EH (cell line): ENCODE results near the gene TACC2.

ENCODE experiments used
- DNase-seq: peaks from one replicate; pipeline ENCODE4 v3.0.0-alpha.2; 2015; ENCODE audit warnings: low read depth

Gene TACC2

GRCh38 chr10:122121059-122121458 lies 132.1 kb downstream of the TACC2 start:
- DNase-seq, result no peak

- DNase-seq, result no peak
Observed at GRCh38 chr10:122122493-122122892, 133.5 kb downstream of the TACC2 start.

DNA sequence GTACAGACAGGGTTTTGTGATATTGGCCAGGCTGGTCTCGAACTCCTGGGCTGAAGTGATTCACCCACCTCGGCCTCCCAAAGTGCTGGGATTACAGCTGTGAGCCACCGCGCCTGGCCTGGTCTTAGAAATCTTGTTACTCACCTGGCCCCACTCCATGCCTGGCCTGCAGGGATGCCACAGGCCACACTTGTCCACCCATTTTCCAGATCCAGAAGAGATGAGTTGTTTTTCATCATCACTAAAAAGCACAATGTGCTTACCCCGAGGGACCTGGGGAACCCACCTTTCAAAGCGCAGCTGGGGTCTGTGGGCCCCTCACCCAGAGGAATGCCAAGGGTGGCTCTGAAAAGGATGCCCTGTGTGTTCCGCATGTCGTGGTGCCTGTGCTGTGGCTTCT lies 134.2 kb downstream of the TACC2 start:
- DNase-seq, result no peak

DNA sequence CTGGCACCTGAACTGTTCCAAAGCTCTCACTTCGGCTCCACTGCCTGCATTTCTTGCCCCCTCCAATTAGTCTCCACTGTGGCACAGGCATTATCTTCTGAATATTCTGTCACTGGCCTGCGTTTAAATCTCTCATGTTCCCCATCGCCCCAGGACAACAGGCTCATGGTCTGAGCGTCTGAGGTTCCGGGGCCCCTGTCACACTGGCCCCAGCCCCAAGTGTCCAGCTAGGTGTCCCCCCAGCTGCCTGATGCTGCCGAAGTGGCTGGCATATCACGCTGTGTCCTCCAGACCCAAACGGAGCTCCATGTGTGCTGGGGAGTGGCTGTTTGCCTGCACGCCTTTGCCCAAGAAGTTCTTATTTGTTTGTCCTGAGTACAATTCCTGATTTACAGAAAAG lies 135.4 kb downstream of the TACC2 start:
- no peak for DNase-seq

DNA sequence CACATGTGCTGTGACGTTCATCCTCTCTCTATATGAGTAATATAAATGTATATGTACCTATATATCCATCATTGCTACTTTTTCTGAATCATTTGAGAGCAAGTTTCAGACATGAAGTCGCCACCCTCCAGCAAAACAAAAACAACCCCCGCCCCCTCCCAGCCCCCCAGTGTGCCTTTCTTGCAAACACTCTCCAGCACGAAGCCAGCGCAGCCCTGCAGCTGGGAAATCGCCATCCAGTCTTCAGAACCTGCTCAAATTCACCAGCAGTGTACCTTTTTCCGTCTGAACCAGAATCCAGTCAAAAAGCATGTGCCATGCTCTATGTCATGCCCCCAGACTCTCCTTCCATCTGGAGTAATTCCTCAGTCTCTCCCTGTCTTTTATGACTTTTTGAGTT lies 135.8 kb downstream of the TACC2 start:
- DNase-seq, result no peak

GRCh38 chr10:122126763-122127659 lies 138.0 kb downstream of the TACC2 start:
- peak; percentile 97 for DNase-seq

DNA sequence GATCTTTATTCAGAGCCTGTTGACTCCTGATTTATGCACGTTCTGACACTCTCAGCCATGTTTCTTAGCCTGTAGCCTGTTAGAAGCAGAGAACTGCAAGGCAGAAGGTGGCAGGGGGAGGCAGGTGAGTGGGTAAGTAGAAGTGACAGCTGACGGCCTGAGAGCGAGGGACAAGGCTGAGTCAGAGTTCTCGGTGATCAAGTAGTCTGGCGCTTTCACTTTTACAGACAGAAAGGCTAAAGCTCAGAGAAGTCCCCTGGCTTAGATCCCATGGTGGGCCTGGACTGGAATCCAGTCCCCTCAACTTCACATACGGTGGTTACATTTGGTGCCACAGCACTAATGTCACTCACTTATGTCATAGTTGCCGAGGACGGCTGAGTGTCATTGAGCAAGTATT lies 139.0 kb downstream of the TACC2 start:
- DNase-seq, result peak; percentile 53

DNA sequence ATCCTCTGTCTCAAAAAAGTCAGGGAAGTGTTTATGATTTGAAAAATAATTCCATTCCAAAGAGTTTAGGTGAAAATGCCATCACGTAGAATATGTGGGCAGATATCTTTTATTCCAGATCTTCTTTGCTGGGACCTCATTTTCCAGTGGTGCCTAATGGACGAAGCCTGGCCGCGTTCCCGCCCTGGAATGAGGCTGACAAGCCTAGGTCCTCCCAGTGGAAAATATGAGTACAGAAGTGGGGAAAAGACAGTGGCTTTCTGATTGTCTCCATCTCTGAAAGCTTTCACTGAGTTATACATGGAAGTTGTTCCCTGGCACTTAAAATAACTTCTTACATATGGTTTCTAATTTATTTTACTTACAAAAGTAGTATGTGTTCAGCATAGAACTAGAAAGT lies 139.4 kb downstream of the TACC2 start:
- peak; percentile 76 for DNase-seq

DNA sequence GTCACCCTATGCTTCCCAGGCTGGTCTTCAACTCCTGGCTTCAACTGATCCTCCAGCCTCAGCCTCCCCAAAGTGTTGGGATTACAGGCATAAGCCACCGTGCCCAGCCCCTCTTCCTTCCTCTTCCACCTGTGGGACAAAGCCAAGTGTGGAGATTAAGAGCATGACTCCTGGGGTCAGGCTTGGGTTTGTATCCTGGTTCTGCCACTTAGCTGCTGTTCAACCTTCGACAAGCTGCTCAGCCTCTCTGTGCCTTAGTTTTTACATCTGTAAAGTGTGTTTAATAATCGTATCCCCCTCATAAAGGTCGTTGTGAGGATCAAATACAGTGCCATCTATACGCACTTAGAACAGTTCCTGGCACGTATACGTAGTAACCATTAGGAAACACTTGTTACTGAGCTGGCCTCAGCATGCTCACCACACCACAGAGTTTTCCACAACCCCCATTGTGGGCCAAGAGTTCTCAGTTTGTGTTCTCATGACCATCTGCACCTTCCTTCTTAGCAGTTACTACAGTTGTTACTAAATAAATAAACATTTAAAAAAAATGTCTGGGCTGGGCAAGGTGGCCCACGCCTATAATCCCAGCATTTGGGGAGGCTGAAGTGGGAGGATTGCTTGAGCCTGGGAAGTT lies 141.6 kb downstream of the TACC2 start:
- DNase-seq, result no peak

GRCh38 chr10:122132331-122132755 lies 143.4 kb downstream of the TACC2 start:
- DNase-seq, result no peak

GRCh38 chr10:122132882-122133565 lies 144.1 kb downstream of the TACC2 start:
- no peak for DNase-seq

GRCh38 chr10:122135251-122136025 lies 146.5 kb downstream of the TACC2 start:
- no peak for DNase-seq

DNA sequence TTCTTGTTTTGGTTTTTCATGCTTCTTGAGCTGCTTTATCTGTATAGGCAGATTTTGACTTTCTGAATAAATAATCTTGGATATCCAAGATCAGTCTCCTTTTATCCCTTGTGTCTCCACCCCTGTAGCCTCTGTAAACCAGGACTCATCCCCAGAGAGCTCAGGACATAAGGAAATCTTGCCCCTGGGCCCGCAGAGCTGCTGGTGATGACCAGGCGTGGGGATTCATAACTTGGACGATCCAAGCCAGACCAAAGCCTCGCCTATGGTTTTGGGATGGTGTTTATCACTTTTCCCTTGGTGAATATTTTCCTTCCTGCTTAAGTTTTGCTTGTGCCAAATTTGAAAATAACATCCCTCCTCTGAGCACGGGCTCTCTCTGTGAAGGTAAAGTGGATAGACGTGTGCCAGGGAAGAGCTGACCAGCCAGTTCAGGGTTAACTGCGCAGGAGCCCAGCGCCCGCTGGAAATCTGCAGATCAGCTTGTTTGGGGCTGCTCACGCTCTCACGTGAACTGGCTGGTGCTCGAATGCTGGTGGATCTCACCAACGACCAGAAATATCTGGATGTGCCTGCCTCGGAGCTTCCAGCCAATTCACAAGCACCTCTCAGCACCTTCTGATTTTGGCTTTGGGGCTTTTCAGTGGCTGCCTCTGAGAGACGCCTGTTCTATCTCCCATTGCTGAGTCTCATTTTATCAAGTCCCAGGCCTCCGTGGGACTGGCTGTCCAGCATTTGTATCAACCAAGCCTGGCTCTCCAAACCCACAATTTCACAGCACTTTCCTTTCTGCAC lies 150.1 kb downstream of the TACC2 start:
- DNase-seq, result no peak

DNA sequence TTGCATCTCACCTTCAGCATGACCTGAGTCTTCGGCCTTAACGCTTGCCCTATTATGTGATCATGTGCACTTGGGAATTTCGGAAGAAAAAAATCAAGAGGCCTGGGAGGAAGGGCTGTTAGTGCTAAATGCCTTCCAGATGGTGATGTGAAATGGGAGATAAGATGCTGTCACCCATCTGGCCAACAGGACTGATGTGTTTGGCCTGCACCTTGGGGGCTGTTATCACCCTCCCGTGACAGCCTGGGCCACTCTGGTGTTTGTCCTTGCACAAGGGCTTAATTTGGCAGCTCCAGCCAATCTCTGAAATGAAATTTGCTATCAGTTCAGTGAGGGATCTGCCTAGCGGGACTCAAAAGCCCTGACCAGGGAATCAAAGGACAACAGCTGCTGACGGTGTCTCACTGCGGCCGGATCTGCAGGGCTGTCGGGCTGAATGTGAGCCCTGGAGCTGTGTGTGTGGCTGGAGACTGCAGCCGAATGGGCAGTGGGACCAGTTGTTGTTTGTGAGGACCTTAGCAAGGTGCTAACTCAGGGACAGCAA lies 150.7 kb downstream of the TACC2 start:
- DNase-seq, result peak; percentile 48

DNA sequence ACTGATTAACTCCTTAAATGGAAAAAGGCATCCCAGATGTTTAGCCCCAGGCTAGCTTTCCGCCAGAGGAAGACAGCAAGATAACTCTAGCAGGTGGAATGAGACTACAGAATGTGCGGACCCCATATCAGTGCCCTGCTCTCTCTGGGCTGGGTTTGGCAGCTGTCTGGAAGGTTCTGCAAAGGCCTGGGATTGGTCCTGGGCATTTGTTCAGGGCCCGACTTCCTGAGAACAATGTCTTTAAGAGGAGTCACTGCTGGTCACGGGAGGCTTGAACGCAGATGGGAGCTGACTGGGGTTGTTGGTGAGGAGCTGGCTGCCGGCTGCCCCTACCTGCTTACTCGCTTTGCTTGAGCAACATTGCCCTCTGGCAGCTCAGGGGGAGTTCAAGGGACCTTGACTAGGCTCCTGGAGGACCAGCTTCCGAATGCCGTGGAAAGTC lies 151.5 kb downstream of the TACC2 start:
- DNase-seq, result peak; percentile 79

DNA sequence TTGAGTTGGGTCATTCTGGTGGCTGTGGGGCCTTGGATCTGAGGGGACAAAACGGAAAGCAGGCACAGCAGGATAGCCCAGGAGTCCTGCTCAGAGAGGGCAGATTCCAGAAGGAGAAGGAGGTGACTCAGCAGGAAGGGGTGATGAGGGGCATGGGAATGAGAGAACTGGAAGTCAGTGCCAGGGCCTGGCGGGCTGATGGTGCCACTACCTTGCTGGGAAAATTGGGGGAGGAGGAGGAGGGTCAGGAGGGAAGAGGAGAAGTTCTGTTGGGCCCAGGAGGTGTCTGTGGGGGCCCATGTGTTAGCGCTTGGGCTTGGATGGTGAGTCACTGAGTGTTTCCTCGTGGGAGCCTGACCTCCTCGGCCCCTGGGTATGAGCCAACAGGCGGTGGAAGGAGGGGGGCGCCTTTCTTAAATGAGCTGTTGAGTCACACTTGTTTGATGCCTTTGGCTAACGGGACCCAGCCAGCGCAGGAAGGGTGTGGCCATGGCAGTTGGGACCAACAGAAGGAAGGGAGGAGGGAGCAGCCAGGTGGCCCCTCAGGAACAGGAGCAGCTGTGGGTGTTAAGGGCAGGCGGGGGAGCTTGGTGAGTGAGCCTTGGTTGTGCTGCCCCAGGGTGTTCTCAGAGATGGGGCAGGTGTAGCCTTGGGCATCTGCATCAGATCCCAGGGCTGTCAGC lies 152.1 kb downstream of the TACC2 start:
- DNase-seq, result peak; percentile 96

- DNase-seq, result peak; percentile 72
Observed at GRCh38 chr10:122141821-122142640, 153.1 kb downstream of the TACC2 start.

DNA sequence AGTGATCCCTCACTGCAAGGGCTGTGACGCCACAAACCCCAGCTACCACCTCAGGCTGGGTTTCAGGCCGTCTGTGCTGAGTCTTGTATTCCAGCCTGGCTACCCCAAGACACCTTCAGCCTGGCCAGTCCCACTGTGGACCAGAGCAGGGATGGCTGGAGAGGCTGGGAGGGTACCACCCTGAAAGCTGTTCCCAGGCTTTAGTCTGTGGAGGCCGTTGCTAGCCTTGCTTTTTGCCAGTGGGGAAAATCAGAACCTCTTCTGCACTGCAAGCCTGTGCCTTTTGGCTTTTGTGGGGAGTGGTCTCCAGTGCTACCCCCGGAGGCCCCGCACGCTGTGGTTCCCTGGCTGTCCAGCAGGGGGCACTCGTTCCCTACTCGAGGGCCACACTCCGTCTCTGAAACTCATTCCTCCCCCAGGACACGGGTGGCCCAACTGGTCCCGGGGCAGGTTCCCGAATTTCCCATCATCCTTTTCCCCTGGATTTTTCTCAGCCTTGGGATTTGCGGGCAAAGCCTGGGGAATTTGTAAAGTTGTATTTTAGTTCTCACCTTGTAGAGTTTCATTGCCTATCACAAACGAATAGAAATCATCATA lies 153.8 kb downstream of the TACC2 start:
- DNase-seq, result no peak

DNA sequence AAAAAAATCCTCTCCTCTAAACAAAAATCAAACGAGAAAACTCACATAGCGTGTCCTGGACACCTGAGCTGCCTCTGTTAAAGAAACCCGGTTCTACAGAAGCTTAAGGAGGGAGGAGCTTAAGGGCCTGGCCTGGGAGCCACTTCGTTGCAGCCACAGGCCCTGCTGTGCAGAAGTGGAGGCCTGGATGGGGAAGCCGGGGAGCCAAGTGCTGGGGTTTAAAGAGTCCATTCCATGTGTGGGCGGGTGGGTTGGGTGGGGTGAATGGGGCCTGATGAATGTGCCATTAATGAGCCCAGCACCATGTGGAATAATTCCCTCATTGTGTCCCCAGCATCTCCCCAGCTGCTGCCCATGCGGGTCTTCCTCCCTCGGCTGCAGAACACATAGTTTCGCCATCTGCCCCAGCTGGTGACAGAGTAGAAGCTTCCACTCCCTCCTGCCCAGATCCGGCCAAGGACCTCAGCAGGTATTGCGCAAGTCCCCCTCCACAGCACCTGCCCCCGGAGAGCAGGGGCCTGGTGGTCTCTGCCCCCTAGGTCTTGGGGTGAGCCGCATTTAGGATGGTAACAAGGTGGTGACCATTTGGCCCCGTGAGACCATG lies 154.4 kb downstream of the TACC2 start:
- DNase-seq, result no peak
